ENCODE results near the gene ZNF502.

GRCh38 chr3:44678480-44679116, 33.9 kb upstream of the ZNF502 start:
- TF ChIP-seq, protein P1, sequence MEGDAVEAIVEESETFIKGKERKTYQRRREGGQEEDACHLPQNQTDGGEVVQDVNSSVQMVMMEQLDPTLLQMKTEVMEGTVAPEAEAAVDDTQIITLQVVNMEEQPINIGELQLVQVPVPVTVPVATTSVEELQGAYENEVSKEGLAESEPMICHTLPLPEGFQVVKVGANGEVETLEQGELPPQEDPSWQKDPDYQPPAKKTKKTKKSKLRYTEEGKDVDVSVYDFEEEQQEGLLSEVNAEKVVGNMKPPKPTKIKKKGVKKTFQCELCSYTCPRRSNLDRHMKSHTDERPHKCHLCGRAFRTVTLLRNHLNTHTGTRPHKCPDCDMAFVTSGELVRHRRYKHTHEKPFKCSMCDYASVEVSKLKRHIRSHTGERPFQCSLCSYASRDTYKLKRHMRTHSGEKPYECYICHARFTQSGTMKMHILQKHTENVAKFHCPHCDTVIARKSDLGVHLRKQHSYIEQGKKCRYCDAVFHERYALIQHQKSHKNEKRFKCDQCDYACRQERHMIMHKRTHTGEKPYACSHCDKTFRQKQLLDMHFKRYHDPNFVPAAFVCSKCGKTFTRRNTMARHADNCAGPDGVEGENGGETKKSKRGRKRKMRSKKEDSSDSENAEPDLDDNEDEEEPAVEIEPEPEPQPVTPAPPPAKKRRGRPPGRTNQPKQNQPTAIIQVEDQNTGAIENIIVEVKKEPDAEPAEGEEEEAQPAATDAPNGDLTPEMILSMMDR (IDR thresholded peaks at IDR 0.05) = no peak
- TF ChIP-seq NR1H2 (CRISPR knock-in tag; IDR thresholded peaks at IDR 0.05) (no peak), KAT7 (CRISPR knock-in tag; IDR thresholded peaks at IDR 0.05; ENCODE audit: borderline replicate concordance) (no peak), E2F5 (CRISPR knock-in tag; IDR thresholded peaks at IDR 0.05) (no peak), E2F1 (CRISPR knock-in tag; IDR thresholded peaks at IDR 0.05) (no peak)

All from WTC11 (cell line).